ENCODE data around the gene SLC15A4. TPM values are rescaled to one million over a fixed set of nuclear protein-coding genes. Genes with fewer than 3 reads are reported as not detected.
A peak's percentile ranks its signal among the peaks of the same experiment; 100 is the strongest.
"Not testable (repeated sequence)": the region's sequence is repeated elsewhere in the genome, so short reads cannot be mapped to it uniquely, and the experiment has no call there.

Gene SLC15A4
- total RNA-seq, 4 donors from 2014 or later, result 25.4 to 37.0 (median 32.3) TPM

DNA sequence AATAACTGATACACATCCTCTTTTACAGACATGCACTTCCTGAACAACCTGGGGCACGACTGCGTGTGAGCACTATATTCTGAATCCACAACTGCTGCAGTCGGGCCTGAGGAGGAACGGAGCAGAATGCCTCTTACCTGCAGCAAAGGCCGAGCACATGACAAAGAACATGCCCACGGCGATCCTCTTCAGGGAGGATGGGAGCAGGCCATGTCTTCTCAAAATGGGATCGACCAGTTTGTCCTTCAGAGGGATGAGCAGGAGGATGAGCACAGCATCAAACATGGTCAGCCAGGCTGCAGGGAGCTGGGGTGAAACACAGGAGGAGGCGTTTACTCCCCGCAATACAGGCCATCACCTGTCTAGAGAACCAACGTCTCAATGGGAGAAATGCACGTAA, 15.1 kb downstream of the SLC15A4 start:
- Histone ChIP-seq H3K36me3 (peaks cover 0 to 46% (median 0%) of the 10 kb centered on the region in 3 donors), H3K4me1 (peaks cover 0 to 11% (median 0%) of the 10 kb centered on the region in 4 donors)
- DNase-seq, result no peak

GRCh38 chr12:128807161-128807724, 16.5 kb downstream of the SLC15A4 start:
- peak in 1 of 3 donors; percentile 45 for DNase-seq
- no peak overlapping the region for H3K27ac ChIP-seq
- TF ChIP-seq POLR2A (IDR thresholded peaks at IDR 0.05), result no peak
- TF ChIP-seq, protein P1, sequence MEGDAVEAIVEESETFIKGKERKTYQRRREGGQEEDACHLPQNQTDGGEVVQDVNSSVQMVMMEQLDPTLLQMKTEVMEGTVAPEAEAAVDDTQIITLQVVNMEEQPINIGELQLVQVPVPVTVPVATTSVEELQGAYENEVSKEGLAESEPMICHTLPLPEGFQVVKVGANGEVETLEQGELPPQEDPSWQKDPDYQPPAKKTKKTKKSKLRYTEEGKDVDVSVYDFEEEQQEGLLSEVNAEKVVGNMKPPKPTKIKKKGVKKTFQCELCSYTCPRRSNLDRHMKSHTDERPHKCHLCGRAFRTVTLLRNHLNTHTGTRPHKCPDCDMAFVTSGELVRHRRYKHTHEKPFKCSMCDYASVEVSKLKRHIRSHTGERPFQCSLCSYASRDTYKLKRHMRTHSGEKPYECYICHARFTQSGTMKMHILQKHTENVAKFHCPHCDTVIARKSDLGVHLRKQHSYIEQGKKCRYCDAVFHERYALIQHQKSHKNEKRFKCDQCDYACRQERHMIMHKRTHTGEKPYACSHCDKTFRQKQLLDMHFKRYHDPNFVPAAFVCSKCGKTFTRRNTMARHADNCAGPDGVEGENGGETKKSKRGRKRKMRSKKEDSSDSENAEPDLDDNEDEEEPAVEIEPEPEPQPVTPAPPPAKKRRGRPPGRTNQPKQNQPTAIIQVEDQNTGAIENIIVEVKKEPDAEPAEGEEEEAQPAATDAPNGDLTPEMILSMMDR (IDR thresholded peaks at IDR 0.05), result no peak
- H3K4me1 ChIP-seq, result peaks cover 0 to 11% (median 0%) of the 10 kb centered on the region in 4 donors
- no peaks in the 10 kb centered on the region for H3K27me3 ChIP-seq
- H3K9me3 ChIP-seq, result no peaks in the 10 kb centered on the region
- peaks cover 0 to 45% (median 0%) of the 10 kb centered on the region in 3 donors for H3K36me3 ChIP-seq
- H3K4me3 ChIP-seq, result no peak overlapping the region

More for the DNA sequence above, 15.1 kb downstream of the SLC15A4 start:
- H3K27ac ChIP-seq, result no peak overlapping the region
- no peaks in the 10 kb centered on the region for H3K9me3 ChIP-seq
- H3K27me3 ChIP-seq, result no peaks in the 10 kb centered on the region
- no peak for TF ChIP-seq POLR2A (IDR thresholded peaks at IDR 0.05)
- TF ChIP-seq, protein P1 (IDR thresholded peaks at IDR 0.05), result no peak
- H3K4me3 ChIP-seq, result no peak overlapping the region

- no peak overlapping the region for H3K27ac ChIP-seq
- TF ChIP-seq POLR2A (IDR thresholded peaks at IDR 0.05), result no peak
- TF ChIP-seq, protein P1 (IDR thresholded peaks at IDR 0.05), result no peak
- H3K4me1 ChIP-seq, result peaks cover 0 to 11% (median 0%) of the 10 kb centered on the region in 4 donors
- H3K9me3 ChIP-seq, result no peaks in the 10 kb centered on the region
- no peak for DNase-seq
- H3K27me3 ChIP-seq, result no peaks in the 10 kb centered on the region
- peaks cover 0 to 46% (median 0%) of the 10 kb centered on the region in 3 donors for H3K36me3 ChIP-seq
- no peak overlapping the region for H3K4me3 ChIP-seq
Measured at GRCh38 chr12:128806573-128806972, 17.2 kb downstream of the SLC15A4 start.

- not testable (repeated sequence) for H3K27ac ChIP-seq, H3K9me3 ChIP-seq, DNase-seq, H3K4me1 ChIP-seq, H3K27me3 ChIP-seq, H3K4me3 ChIP-seq
- peaks cover 0 to 56% (median 0%) of the 10 kb centered on the region in 3 donors for H3K36me3 ChIP-seq
Measured at GRCh38 chr12:128805406-128805805, 18.4 kb downstream of the SLC15A4 start.

- no peak for DNase-seq
- H3K4me1 ChIP-seq, result no peaks in the 10 kb centered on the region
- no peak overlapping the region for H3K4me3 ChIP-seq
- no peak overlapping the region for H3K27ac ChIP-seq
- no peaks in the 10 kb centered on the region for H3K27me3 ChIP-seq
- peaks cover 0 to 63% (median 0%) of the 10 kb centered on the region in 3 donors for H3K36me3 ChIP-seq
- TF ChIP-seq POLR2A (IDR thresholded peaks at IDR 0.05), result no peak
- TF ChIP-seq, protein P1 (IDR thresholded peaks at IDR 0.05), result no peak
- H3K9me3 ChIP-seq, result no peaks in the 10 kb centered on the region
Measured at GRCh38 chr12:128804762-128805161, 19.0 kb downstream of the SLC15A4 start.

GRCh38 chr12:128803788-128804187, 20.0 kb downstream of the SLC15A4 start:
- Histone ChIP-seq H3K4me1 (no peaks in the 10 kb centered on the region), H3K9me3 (no peaks in the 10 kb centered on the region), H3K4me3 (no peak overlapping the region), H3K27me3 (no peaks in the 10 kb centered on the region), H3K36me3 (peaks cover 0 to 71% (median 0%) of the 10 kb centered on the region in 3 donors), H3K27ac (no peak overlapping the region)
- no peak for DNase-seq
- TF ChIP-seq POLR2A (IDR thresholded peaks at IDR 0.05), result no peak
- TF ChIP-seq, protein P1 (IDR thresholded peaks at IDR 0.05), result no peak

Data from Peyer's patch (tissue), 4 donors.